ENCODE data around the gene PGAP3. TPM values are rescaled to one million over a fixed set of nuclear protein-coding genes. Genes with fewer than 3 reads are reported as not detected.
"Not testable (repeated sequence)": the region's sequence is repeated elsewhere in the genome, so short reads cannot be mapped to it uniquely, and the experiment has no call there.

The PGAP3 gene
- total RNA-seq, 1 donor from 2014 or later = 36.8 TPM

DNA sequence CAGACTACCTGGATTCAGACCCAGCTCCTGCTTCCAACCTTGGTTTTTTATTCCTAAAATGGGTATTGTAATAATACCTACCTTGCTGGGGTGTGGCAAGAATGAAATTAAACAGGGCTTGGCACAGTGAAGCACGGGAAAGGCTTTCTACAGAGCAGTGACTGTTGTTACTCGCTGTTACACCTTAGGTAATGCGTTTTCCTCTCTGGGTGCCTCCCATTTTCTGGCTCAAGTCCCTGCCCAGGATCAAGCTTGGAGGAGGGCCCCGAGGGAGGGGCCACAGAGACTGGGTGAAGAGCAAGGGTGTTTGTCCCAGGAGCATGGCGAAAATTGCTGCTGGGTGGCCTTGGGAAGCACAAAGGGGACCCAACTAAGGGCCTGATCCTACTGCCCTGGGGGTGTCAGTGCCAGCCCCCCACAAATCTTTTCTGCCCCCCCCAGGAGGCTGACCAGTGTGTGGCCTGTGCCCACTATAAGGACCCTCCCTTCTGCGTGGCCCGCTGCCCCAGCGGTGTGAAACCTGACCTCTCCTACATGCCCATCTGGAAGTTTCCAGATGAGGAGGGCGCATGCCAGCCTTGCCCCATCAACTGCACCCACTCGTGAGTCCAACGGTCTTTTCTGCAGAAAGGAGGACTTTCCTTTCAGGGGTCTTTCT lies 29.2 kb upstream of the PGAP3 start:
- Mint-ChIP-seq H3K9me3 (no peaks in the 10 kb centered on the region), H3K27ac (no peak overlapping the region), H3K4me1 (no peaks in the 10 kb centered on the region), H3K4me3 (no peak overlapping the region), H3K36me3 (peaks cover 25% of the 10 kb centered on the region), H3K27me3 (ENCODE audit: low read depth) (no peaks in the 10 kb centered on the region)
- TF ChIP-seq, protein P1, sequence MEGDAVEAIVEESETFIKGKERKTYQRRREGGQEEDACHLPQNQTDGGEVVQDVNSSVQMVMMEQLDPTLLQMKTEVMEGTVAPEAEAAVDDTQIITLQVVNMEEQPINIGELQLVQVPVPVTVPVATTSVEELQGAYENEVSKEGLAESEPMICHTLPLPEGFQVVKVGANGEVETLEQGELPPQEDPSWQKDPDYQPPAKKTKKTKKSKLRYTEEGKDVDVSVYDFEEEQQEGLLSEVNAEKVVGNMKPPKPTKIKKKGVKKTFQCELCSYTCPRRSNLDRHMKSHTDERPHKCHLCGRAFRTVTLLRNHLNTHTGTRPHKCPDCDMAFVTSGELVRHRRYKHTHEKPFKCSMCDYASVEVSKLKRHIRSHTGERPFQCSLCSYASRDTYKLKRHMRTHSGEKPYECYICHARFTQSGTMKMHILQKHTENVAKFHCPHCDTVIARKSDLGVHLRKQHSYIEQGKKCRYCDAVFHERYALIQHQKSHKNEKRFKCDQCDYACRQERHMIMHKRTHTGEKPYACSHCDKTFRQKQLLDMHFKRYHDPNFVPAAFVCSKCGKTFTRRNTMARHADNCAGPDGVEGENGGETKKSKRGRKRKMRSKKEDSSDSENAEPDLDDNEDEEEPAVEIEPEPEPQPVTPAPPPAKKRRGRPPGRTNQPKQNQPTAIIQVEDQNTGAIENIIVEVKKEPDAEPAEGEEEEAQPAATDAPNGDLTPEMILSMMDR (IDR thresholded peaks at IDR 0.05; ENCODE audit: unreplicated experiment) = no peak
- DNase-seq (ENCODE audit: low spot score in 2 of 2, unreplicated experiment in 2 of 2) = no peak

DNA sequence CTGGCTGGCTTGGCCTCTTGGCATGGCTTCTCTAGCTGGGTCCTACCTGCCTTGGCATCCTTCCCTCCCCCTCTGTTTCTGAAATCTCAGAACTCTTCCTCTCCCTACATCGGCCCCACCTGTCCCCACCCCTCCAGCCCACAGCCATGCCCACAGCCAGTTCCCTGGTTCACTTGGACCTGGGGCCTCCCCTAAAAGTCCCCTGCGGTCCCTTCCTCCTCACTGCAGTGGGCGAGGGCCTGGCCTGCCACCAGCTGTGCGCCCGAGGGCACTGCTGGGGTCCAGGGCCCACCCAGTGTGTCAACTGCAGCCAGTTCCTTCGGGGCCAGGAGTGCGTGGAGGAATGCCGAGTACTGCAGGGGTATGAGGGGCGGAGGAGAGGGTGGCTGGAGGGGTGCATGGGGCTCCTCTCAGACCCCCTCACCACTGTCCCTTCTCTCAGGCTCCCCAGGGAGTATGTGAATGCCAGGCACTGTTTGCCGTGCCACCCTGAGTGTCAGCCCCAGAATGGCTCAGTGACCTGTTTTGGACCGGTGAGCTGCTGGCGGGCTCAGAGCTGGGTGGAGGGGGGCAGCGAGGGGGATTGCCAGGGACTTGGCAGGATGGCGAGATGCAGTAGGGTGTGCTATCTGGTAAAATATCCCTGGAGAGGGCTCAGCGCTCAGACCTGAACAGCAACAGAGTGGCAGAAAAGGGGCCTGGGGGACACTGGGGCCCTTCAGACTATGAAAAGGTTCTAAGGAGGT lies 28.4 kb upstream of the PGAP3 start:
- H3K4me3 Mint-ChIP-seq = no peak overlapping the region

DNA sequence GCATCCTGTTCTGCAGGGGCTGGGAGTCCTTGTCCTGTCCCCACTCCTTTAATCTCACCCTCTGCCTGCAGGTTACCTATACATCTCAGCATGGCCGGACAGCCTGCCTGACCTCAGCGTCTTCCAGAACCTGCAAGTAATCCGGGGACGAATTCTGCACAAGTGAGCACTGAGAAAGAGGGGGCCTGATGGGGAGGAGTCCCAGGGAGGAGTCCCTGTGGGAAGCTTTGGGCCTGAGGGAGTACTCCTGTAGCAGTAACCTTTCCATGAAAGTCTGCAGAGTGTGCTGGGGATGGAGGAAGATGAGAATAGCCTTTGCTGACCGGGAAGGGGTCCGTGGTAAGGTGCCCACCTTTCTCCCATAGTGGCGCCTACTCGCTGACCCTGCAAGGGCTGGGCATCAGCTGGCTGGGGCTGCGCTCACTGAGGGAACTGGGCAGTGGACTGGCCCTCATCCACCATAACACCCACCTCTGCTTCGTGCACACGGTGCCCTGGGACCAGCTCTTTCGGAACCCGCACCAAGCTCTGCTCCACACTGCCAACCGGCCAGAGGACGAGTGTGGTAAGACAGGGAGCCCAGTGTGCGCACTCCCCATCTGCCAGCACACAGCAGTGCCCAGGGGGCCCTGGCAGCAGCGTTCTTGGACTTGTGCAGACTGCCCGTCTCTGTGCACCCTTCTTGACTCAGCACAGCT lies 27.7 kb upstream of the PGAP3 start:
- Mint-ChIP-seq H3K27me3 (ENCODE audit: low read depth) (no peaks in the 10 kb centered on the region), H3K36me3 (peaks cover 22% of the 10 kb centered on the region), H3K27ac (no peak overlapping the region), H3K9me3 (no peaks in the 10 kb centered on the region), H3K4me3 (no peak overlapping the region), H3K4me1 (no peaks in the 10 kb centered on the region)
- DNase-seq (ENCODE audit: low spot score in 2 of 2, unreplicated experiment in 2 of 2) = no peak
- TF ChIP-seq, protein P1 (IDR thresholded peaks at IDR 0.05; ENCODE audit: unreplicated experiment) = no peak

More for the DNA sequence above, 28.4 kb upstream of the PGAP3 start:
- Mint-ChIP-seq H3K4me1 (no peaks in the 10 kb centered on the region), H3K36me3 (peaks cover 22% of the 10 kb centered on the region), H3K9me3 (no peaks in the 10 kb centered on the region), H3K27ac (no peak overlapping the region), H3K27me3 (ENCODE audit: low read depth) (no peaks in the 10 kb centered on the region)
- TF ChIP-seq, protein P1 (IDR thresholded peaks at IDR 0.05; ENCODE audit: unreplicated experiment) = no peak
- no peak for DNase-seq (ENCODE audit: low spot score in 2 of 2, unreplicated experiment in 2 of 2)

DNA sequence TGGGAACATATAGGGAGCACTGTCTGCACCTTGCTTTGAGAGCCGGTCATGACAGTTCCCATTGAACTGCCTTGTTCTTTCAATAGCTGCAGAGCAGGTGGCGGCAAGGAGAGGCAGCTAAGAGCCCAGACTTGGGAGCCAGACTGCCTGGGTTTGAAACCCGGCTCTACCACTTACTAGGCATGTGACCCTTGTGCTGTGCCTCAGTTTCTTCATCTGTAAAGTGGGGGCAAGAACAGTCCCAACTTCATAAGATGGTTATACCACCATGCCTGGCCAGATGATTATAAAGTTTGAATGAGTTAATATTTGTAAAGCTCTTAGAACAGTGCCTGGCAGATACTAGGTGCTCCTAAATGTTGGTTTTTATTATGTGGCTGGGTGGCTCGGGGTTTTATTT lies 26.4 kb upstream of the PGAP3 start:
- DNase-seq (ENCODE audit: low spot score in 2 of 2, unreplicated experiment in 2 of 2) = no peak
- Mint-ChIP-seq H3K36me3 (peaks cover 20% of the 10 kb centered on the region), H3K27me3 (ENCODE audit: low read depth) (no peaks in the 10 kb centered on the region), H3K4me3 (no peak overlapping the region), H3K27ac (no peak overlapping the region), H3K4me1 (no peaks in the 10 kb centered on the region), H3K9me3 (no peaks in the 10 kb centered on the region)
- TF ChIP-seq, protein P1 (IDR thresholded peaks at IDR 0.05; ENCODE audit: unreplicated experiment) = no peak

DNA sequence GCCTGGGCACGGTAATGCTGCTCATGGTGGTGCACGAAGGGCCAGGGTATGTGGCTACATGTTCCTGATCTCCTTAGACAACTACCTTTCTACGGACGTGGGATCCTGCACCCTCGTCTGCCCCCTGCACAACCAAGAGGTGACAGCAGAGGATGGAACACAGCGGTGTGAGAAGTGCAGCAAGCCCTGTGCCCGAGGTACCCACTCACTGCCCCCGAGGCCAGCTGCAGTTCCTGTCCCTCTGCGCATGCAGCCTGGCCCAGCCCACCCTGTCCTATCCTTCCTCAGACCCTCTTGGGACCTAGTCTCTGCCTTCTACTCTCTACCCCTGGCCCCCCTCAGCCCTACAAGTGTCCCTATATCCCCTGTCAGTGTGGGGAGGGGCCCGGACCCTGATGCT lies 24.0 kb upstream of the PGAP3 start:
- Mint-ChIP-seq H3K27ac (no peak overlapping the region), H3K27me3 (ENCODE audit: low read depth) (no peaks in the 10 kb centered on the region), H3K4me1 (no peaks in the 10 kb centered on the region), H3K36me3 (peaks cover 24% of the 10 kb centered on the region), H3K9me3 (no peaks in the 10 kb centered on the region), H3K4me3 (no peak overlapping the region)
- TF ChIP-seq, protein P1 (IDR thresholded peaks at IDR 0.05; ENCODE audit: unreplicated experiment) = no peak
- DNase-seq (ENCODE audit: low spot score in 2 of 2, unreplicated experiment in 2 of 2) = no peak

DNA sequence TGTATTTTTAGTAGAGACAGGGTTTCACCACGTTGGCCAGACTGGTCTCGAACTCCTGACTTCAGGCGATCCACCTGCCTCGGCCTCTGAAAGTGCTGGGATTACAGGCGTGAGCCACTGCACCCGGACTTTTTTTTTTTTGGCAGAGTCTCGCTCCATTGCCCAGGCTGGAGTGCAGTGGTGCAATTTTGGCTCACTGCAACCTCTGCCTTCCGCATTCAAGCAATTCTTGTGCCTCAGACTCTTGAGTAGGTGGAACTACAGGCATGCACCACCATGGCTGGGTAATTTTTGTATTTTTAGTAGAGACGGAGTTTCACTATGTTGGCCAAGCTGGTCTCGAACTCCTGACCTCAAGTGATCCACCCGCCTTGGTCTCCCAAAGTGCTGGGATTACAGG lies 23.2 kb upstream of the PGAP3 start:
- not testable (repeated sequence) for H3K27ac Mint-ChIP-seq; H3K4me3 Mint-ChIP-seq; H3K4me1 Mint-ChIP-seq; DNase-seq (ENCODE audit: low spot score in 2 of 2, unreplicated experiment in 2 of 2); H3K9me3 Mint-ChIP-seq; H3K27me3 Mint-ChIP-seq (ENCODE audit: low read depth)
- H3K36me3 Mint-ChIP-seq = peaks cover 24% of the 10 kb centered on the region

Measured in mesothelial cell of epicardium (in vitro differentiated cells).